Neural cell (in vitro differentiated cells): ENCODE data around the gene TRMT61B. TPM values are rescaled to one million over a fixed set of nuclear protein-coding genes. Genes with fewer than 3 reads are reported as not detected.
A peak's percentile ranks its signal among the peaks of the same experiment; 100 is the strongest.

ENCODE experiments used
- H2AFZ ChIP-seq: fragments of 200-600, 300-800 bp; sonication (generic), shearing (Covaris generic); 2 replicates; pipeline ENCODE4 v1.6.0; 2014; ENCODE audit warnings: low read depth, mild to moderate bottlenecking, antibody characterized with exemption, low read length, moderate library complexity
- H3F3A ChIP-seq: fragments of 200-600 bp; shearing (Covaris generic); 2 replicates; pipeline ENCODE4 v1.6.1; 2016; ENCODE audit warnings: mild to moderate bottlenecking, moderate library complexity, mixed read lengths, antibody characterized with exemption, low read length; ENCODE audit not compliant: insufficient read depth, poor library complexity, severe bottlenecking
- H3K27ac ChIP-seq: fragments of 200-600, 300-800 bp; sonication (generic), shearing (Covaris generic); 2 replicates; pipeline ENCODE4 v1.5.1; 2014; ENCODE audit warnings: mild to moderate bottlenecking, low read length, moderate library complexity
- H3K27me3 ChIP-seq: fragments of 300-800, 200-600 bp; sonication (generic), shearing (Covaris generic); 2 replicates; pipeline ENCODE4 v1.6.0; 2014; ENCODE audit warnings: mild to moderate bottlenecking, low read depth, low read length, moderate library complexity; ENCODE audit not compliant: insufficient read depth
- H3K36me3 ChIP-seq: fragments of 300-800, 200-600 bp; sonication (generic), shearing (Covaris generic); 2 replicates; pipeline ENCODE4 v1.5.1; 2014; ENCODE audit warnings: mild to moderate bottlenecking, antibody characterized with exemption, low read length, moderate library complexity; ENCODE audit not compliant: insufficient read depth
- H3K4me2 ChIP-seq: fragments of 300-800, 200-600 bp; sonication (generic), shearing (Covaris generic); 2 replicates; pipeline ENCODE4 v1.6.0; 2014; ENCODE audit warnings: mild to moderate bottlenecking, low read length
- H3K4me3 ChIP-seq: fragments of 300-800, 200-600 bp; sonication (generic), shearing (Covaris generic); 2 replicates; pipeline ENCODE4 v1.5.1; 2014; ENCODE audit warnings: mild to moderate bottlenecking, low read length, moderate library complexity
- H3K79me2 ChIP-seq: fragments of 200-600 bp; shearing (Covaris generic); replicated peaks from 2 replicates; pipeline ENCODE4 v1.6.0; 2014; ENCODE audit warnings: mild to moderate bottlenecking, low read length, moderate library complexity; ENCODE audit not compliant: insufficient read depth
- H3K9ac ChIP-seq: fragments of 300-800, 200-600 bp; sonication (generic), shearing (Covaris generic); 2 replicates; pipeline ENCODE4 v1.6.1; 2016; ENCODE audit warnings: mild to moderate bottlenecking, low read length, mixed read lengths
- H3K9me2 ChIP-seq: fragments of 200-600 bp; shearing (Covaris generic); 2 replicates; pipeline ENCODE4 v1.6.1; 2016; ENCODE audit warnings: mild to moderate bottlenecking, low read length, mixed read lengths; ENCODE audit not compliant: insufficient read depth
- H3K9me3 ChIP-seq: fragments of 200-600, 300-800 bp; sonication (generic), shearing (Covaris generic); 2 replicates; pipeline ENCODE4 v1.6.1; 2016; ENCODE audit warnings: mild to moderate bottlenecking, mixed run types, low read length, moderate library complexity, mixed read lengths
- H4K20me1 ChIP-seq: fragments of 200-600 bp; shearing (Covaris generic); 2 replicates; pipeline ENCODE4 v1.6.1; 2016; ENCODE audit warnings: mild to moderate bottlenecking, mixed run types; ENCODE audit not compliant: insufficient read depth
- CTCF ChIP-seq: fragments of 450-650 bp; IDR thresholded peaks from 2 replicates; pipeline ENCODE4 v1.5.1; 2014; ENCODE audit warnings: antibody characterized with exemption, mild to moderate bottlenecking, moderate library complexity; ENCODE audit not compliant: poor library complexity, severe bottlenecking
- EP300 ChIP-seq: fragments of 450-650 bp; conservative IDR thresholded peaks from 2 replicates; pipeline ENCODE4 v1.6.1; 2014; ENCODE audit warnings: antibody characterized with exemption, mild to moderate bottlenecking, moderate library complexity; ENCODE audit not compliant: poor library complexity, severe bottlenecking
- EZH2 ChIP-seq: fragments of 200-600, 300-800 bp; shearing (Covaris generic), sonication (generic); IDR thresholded peaks from 2 replicates; pipeline ENCODE4 v1.6.1; 2014; ENCODE audit warnings: antibody characterized with exemption, low read length, borderline replicate concordance, mild to moderate bottlenecking; ENCODE audit not compliant: insufficient read depth, poor library complexity, severe bottlenecking
- MXI1 ChIP-seq: fragments of 450-650 bp; conservative IDR thresholded peaks from 2 replicates; pipeline ENCODE4 v1.6.1; 2014; ENCODE audit warnings: antibody characterized with exemption, mild to moderate bottlenecking; ENCODE audit not compliant: poor library complexity, severe bottlenecking
- POLR2AphosphoS5 ChIP-seq: IDR thresholded peaks from 2 replicates; pipeline ENCODE4 v1.6.1; 2012
- RAD21 ChIP-seq: fragments of 450-650 bp; conservative IDR thresholded peaks from 2 replicates; pipeline ENCODE4 v1.6.1; 2014; ENCODE audit warnings: antibody characterized with exemption, mild to moderate bottlenecking, moderate library complexity
- REST ChIP-seq: IDR thresholded peaks from 2 replicates; pipeline ENCODE4 v1.6.1; 2012; ENCODE audit warnings: borderline replicate concordance
- SMC3 ChIP-seq: fragments of 450-650 bp; conservative IDR thresholded peaks from 2 replicates; pipeline ENCODE4 v1.6.1; 2014; ENCODE audit warnings: antibody characterized with exemption, mild to moderate bottlenecking, moderate library complexity; ENCODE audit not compliant: poor library complexity
- TAF1 ChIP-seq: IDR thresholded peaks from 2 replicates; pipeline ENCODE4 v1.6.1; 2012; ENCODE audit warnings: low read depth
- polyA plus RNA-seq: library from polyadenylated mRNA; depleted of rRNA; stranded (reverse); fragments of >200 nt; gene quantifications from 2 replicates; pipeline ENCODE4 v1.2.3, GENCODE V29; 2014

TRMT61B gene
- polyA plus RNA-seq, 1 donor from 2014 or later = 35.1 TPM

- peak overlapping the region; percentile 71 for H3K4me3 ChIP-seq
- H3K27me3 ChIP-seq = no peaks in the 10 kb centered on the region
- H2AFZ ChIP-seq = no peak overlapping the region
- peak overlapping the region; percentile 60 for H3K27ac ChIP-seq
- no peaks in the 10 kb centered on the region for H3K9me3 ChIP-seq
- H3K9ac ChIP-seq = peak overlapping the region; percentile 65
- peak overlapping the region; percentile 3 for H3K4me2 ChIP-seq
- H3K79me2 ChIP-seq = no peaks in the 10 kb centered on the region
- TF ChIP-seq EP300 (no peak), CTCF (no peak), TAF1 (no peak), SMC3 (no peak), MXI1 (no peak), REST (no peak), EZH2 (no peak), RAD21 (no peak), POLR2AphosphoS5 (no peak)
- H3K36me3 ChIP-seq = no peaks in the 10 kb centered on the region
- H3K9me2 ChIP-seq = no peaks in the 10 kb centered on the region
- no peaks in the 10 kb centered on the region for H3F3A ChIP-seq
- H4K20me1 ChIP-seq = no peaks in the 10 kb centered on the region
Observed at GRCh38 chr2:28809927-28810326, 60.2 kb downstream of the TRMT61B start.

- Histone ChIP-seq H3K4me3 (no peak overlapping the region), H3K27ac (no peak overlapping the region), H3K79me2 (no peaks in the 10 kb centered on the region), H3K9me2 (no peaks in the 10 kb centered on the region), H4K20me1 (no peaks in the 10 kb centered on the region), H3K9ac (no peak overlapping the region), H3K36me3 (peaks cover 15% of the 10 kb centered on the region), H3K27me3 (no peaks in the 10 kb centered on the region), H2AFZ (no peak overlapping the region), H3K9me3 (no peaks in the 10 kb centered on the region), H3F3A (no peaks in the 10 kb centered on the region), H3K4me2 (no peak overlapping the region)
- TF ChIP-seq MXI1 (no peak), SMC3 (no peak), REST (no peak)
Observed at GRCh38 chr2:28802975-28803429, 67.1 kb downstream of the TRMT61B start.
